K562 (cell line): ENCODE measurements around the gene VPS4B. TPM values are rescaled to one million over a fixed set of nuclear protein-coding genes. Genes with fewer than 3 reads are reported as not detected.

ENCODE experiments used
- ATAC-seq: fragments of 200-7000 bp; cut with Tn5 transposase; 3 replicates; pipeline ENCODE4 v1.9.1; 2020; ENCODE audit warnings: moderate library complexity
- BruUV-seq: library from RNA; stranded (reverse); fragments of 400-500 nt; replicated peaks from 2 replicates; lab custom pipeline; 2021; lab: Mats Ljungman, UMichigan
- CTCF ChIA-PET: fragments of 300-600 bp; formaldehyde crosslinking; extraction: SDS; loops from one replicate; lab custom pipeline; 2021; ENCODE audit warnings: low intra/inter-chr PET ratio; lab: Yijun Ruan, JAX
- POLR2A ChIA-PET: fragments of 300-600, 350-650 bp; sonication (Branson Sonifier 250); formaldehyde crosslinking; extraction: SDS; loops from one replicate; lab custom pipeline; 2021; ENCODE audit warnings: antibody characterized with exemption, inconsistent platforms; lab: Yijun Ruan, JAX
- DNase-seq, 4 experiments: peaks; one replicate each; pipeline versions ENCODE4 v3.0.0 to v3.0.0-alpha.2; 2011 to 2018; ENCODE audit warnings: low spot score in 3 of 4, mixed read lengths in 3 of 4; ENCODE audit errors: extremely low read depth in 1 of 4
- FAIRE-seq: peaks from 2 replicates; lab custom pipeline; 2011; peaks lifted over from hg19 to GRCh38; lab: Jason Lieb, UNC
- H2AFZ ChIP-seq: 2 replicates; pipeline ENCODE4 v1.6.0; 2011; ENCODE audit warnings: low read depth, low read length, control low read depth, inconsistent platforms
- H3K27ac ChIP-seq: fragments of 200-600 bp; 3 replicates; pipeline ENCODE4 v1.8.0; 2011; ENCODE audit warnings: low read depth, mild to moderate bottlenecking, control low read depth, inconsistent platforms, low read length, moderate library complexity, mixed read lengths; ENCODE audit errors: extremely low read depth
- H3K27me3 ChIP-seq, 2 experiments: fragments of 300-600 bp in 1 of 2; 2 replicates in 1 of 2; 3 replicates in 1 of 2; pipeline versions ENCODE4 v1.6.0 to v1.8.0; 2011; ENCODE audit warnings: inconsistent platforms in 2 of 2, low read length in 2 of 2, mild to moderate bottlenecking in 1 of 2, mixed read lengths in 1 of 2, moderate library complexity in 1 of 2; ENCODE audit not compliant: control insufficient read depth in 2 of 2, insufficient read depth in 2 of 2
- H3K36me3 ChIP-seq: fragments of 300-600 bp; 3 replicates; pipeline ENCODE4 v1.8.0; 2011; ENCODE audit warnings: mild to moderate bottlenecking, low read length, inconsistent platforms; ENCODE audit not compliant: control insufficient read depth, insufficient read depth
- H3K4me1 ChIP-seq, 2 experiments: fragments of 200-600 bp in 1 of 2; replicated peaks in 1 of 2; 2 replicates in 1 of 2; 3 replicates in 1 of 2; pipeline versions ENCODE4 v1.5.1 to v1.8.0; 2011; ENCODE audit warnings: inconsistent platforms in 2 of 2, low read length in 2 of 2, mild to moderate bottlenecking in 1 of 2, mixed read lengths in 1 of 2, moderate library complexity in 1 of 2; ENCODE audit not compliant: control insufficient read depth in 2 of 2, insufficient read depth in 2 of 2
- H3K4me2 ChIP-seq: 2 replicates; pipeline ENCODE4 v1.6.1; 2011; ENCODE audit warnings: low read length, control low read depth, inconsistent platforms, mixed read lengths; ENCODE audit not compliant: insufficient read depth
- H3K4me3 ChIP-seq: fragments of 200-600 bp; sonication (generic), shearing (Covaris generic); 2 replicates; pipeline ENCODE4 v1.5.1; 2016; ENCODE audit warnings: control low read depth, inconsistent platforms
- H3K79me2 ChIP-seq: fragments of 200-600 bp; 3 replicates; pipeline ENCODE4 v1.8.0; 2011; ENCODE audit warnings: low read length, inconsistent platforms; ENCODE audit not compliant: control insufficient read depth, insufficient read depth
- H3K9ac ChIP-seq, 2 experiments: 2 replicates each; pipeline versions ENCODE4 v1.6.0 to v1.6.1; 2011; ENCODE audit warnings: low read depth in 2 of 2, low read length in 2 of 2, control low read depth in 1 of 2, inconsistent platforms in 1 of 2, mild to moderate bottlenecking in 1 of 2, mixed read lengths in 1 of 2; ENCODE audit not compliant: insufficient read depth in 1 of 2
- H3K9me1 ChIP-seq: one replicate; pipeline ENCODE4 v1.6.0; 2011; ENCODE audit warnings: inconsistent platforms, mild to moderate bottlenecking, low read length, moderate library complexity; ENCODE audit not compliant: control insufficient read depth, insufficient read depth
- H3K9me3 ChIP-seq: replicated peaks from 2 replicates; pipeline ENCODE4 v1.5.1; 2011; ENCODE audit warnings: low read depth, low read length, inconsistent platforms; ENCODE audit not compliant: control insufficient read depth, insufficient read depth
- H4K20me1 ChIP-seq: replicated peaks from 2 replicates; pipeline ENCODE4 v1.6.1; 2011; ENCODE audit warnings: low read length, inconsistent platforms, mixed read lengths; ENCODE audit not compliant: control insufficient read depth, insufficient read depth
- ERF ChIP-seq: fragments of 450-650 bp; formaldehyde crosslinking; IDR thresholded peaks from 2 replicates; pipeline ENCODE4 v1.4.0; 2020; ENCODE audit warnings: mild to moderate bottlenecking, mixed read lengths
- HLTF ChIP-seq: fragments of 450-650 bp; IDR thresholded peaks from 2 replicates; pipeline ENCODE4 v1.6.1; 2016
- MAZ ChIP-seq, 2 experiments: fragments of 450-650 bp in 1 of 2; sonication (generic) in 1 of 2; formaldehyde crosslinking; IDR thresholded peaks in 1 of 2; conservative IDR thresholded peaks in 1 of 2; 2 replicates each; pipeline versions ENCODE4 v1.4.0 to v1.5.0; 2020; ENCODE audit warnings: mild to moderate bottlenecking in 1 of 2, missing genetic modification reagents in 1 of 2
- MIER1 ChIP-seq: fragments of 450-650 bp; IDR thresholded peaks from 2 replicates; pipeline ENCODE4 v1.6.1; 2016; ENCODE audit warnings: antibody characterized with exemption, mild to moderate bottlenecking, low read depth
- NR4A1 ChIP-seq, 2 experiments: fragments of 250-450 bp in 1 of 2; fragments of 450-650 bp in 1 of 2; sonication (Bioruptor Pico) in 1 of 2; IDR thresholded peaks; 2 replicates each; pipeline versions ENCODE4 v1.4.0 to v1.6.1; 2016 to 2020; ENCODE audit warnings: mild to moderate bottlenecking in 2 of 2, missing compliant biosample characterization in 1 of 2, missing genetic modification characterization in 1 of 2, moderate library complexity in 1 of 2
- NUFIP1 ChIP-seq: fragments of 450-650 bp; IDR thresholded peaks from 2 replicates; pipeline ENCODE4 v1.6.1; 2018; ENCODE audit not compliant: partially characterized antibody
- PCBP1 ChIP-seq: fragments of 200-400 bp; formaldehyde crosslinking; IDR thresholded peaks from 2 replicates; pipeline ENCODE4 v1.6.1; 2018; ENCODE audit warnings: mild to moderate bottlenecking, low read depth, low read length; ENCODE audit not compliant: poor library complexity, severe bottlenecking
- RBFOX2 ChIP-seq: fragments of 200-400 bp; formaldehyde crosslinking; IDR thresholded peaks from 2 replicates; pipeline ENCODE4 v1.6.1; 2017; ENCODE audit warnings: low read depth, mild to moderate bottlenecking, low read length, moderate library complexity
- RBM15 ChIP-seq: fragments of 200-400 bp; formaldehyde crosslinking; IDR thresholded peaks from 2 replicates; pipeline ENCODE4 v1.6.1; 2018; ENCODE audit warnings: mild to moderate bottlenecking, low read length, moderate library complexity; ENCODE audit not compliant: insufficient read depth
- SAFB2 ChIP-seq: fragments of 200-400 bp; formaldehyde crosslinking; IDR thresholded peaks from 2 replicates; pipeline ENCODE4 v1.6.1; 2018; ENCODE audit warnings: borderline replicate concordance, low read length, low read depth, moderate library complexity; ENCODE audit not compliant: severe bottlenecking
- ZNF318 ChIP-seq, 2 experiments: fragments of 450-650 bp; IDR thresholded peaks; 2 replicates each; pipeline ENCODE4 v1.6.1; 2016; ENCODE audit warnings: mild to moderate bottlenecking in 2 of 2, borderline replicate concordance in 1 of 2, low read depth in 1 of 2, moderate library complexity in 1 of 2
- ZNF507 ChIP-seq: conservative IDR thresholded peaks from 2 replicates; pipeline ENCODE4 v1.6.1; 2017; ENCODE audit warnings: missing genetic modification characterization, missing compliant biosample characterization
- WGBS: fragments of 100-300 bp; shearing (Covaris generic); methylation state at CpG from one replicate; pipeline ENCODE4 v1.1.6; 2016; ENCODE audit warnings: low coverage, mixed read lengths; ENCODE audit not compliant: insufficient coverage; ENCODE audit errors: missing lambda C conversion rate; 5-methylcytosine and 5-hydroxymethylcytosine counted together
- in situ Hi-C: fragments of 300-500 bp; cut with MboI; formaldehyde crosslinking; loops from 4 replicates; pipeline ENCODE4 v1.15.0; 2018; ENCODE audit warnings: inconsistent platforms, mixed read lengths
- intact Hi-C: fragments of 100-400 bp; cut with micrococcal nuclease; formaldehyde crosslinking; loops from 2 replicates; pipeline ENCODE4 v1.14.2; 2022
- polyA plus RNA-seq, 8 experiments: library from polyadenylated mRNA; depleted of rRNA in 4 of 8; stranded (reverse) in 5 of 8; unstranded in 3 of 8; fragments of >200 nt; fragmentation: Nextera tagmentation in 2 of 8; fragmentation: Illumina TruSeq in 1 of 8; extraction: Ambion mirVana in 2 of 8; extraction: Trizol in 1 of 8; gene quantifications; 2 replicates each; pipeline versions ENCODE4 v1.2.1 to v1.2.3, GENCODE V29; 2011 to 2014; ENCODE audit warnings: inconsistent platforms in 1 of 8, missing spikeins in 1 of 8
- total RNA-seq, 7 experiments: library from RNA; depleted of rRNA in 6 of 7; stranded (reverse); fragments of >200 nt in 6 of 7; fragmentation: Illumina TruSeq in 2 of 7; extraction: Trizol in 2 of 7; gene quantifications; 2 replicates each; pipeline versions ENCODE4 v1.2.1 to v1.2.3, GENCODE V29; 2011 to 2021; ENCODE audit warnings: low replicate concordance in 1 of 7
- TF ChIP-seq, protein P1 (sequence below): fragments of 450-650 bp; conservative IDR thresholded peaks from 2 replicates; pipeline ENCODE4 v1.6.1; 2016; ENCODE audit warnings: missing genetic modification characterization, low read depth, mild to moderate bottlenecking, control low read depth, missing compliant biosample characterization

VPS4B gene
- total and polyA plus RNA-seq, 9 of the 15 experiments (the other 6 are each of a cell fraction or from before 2014, with no cell fraction given): 7.3 to 16.4 (median 10.4) TPM

- WGBS: 27% methylated on average over 1 of the region's 2 CpGs
- no peak overlapping the region for H3K4me2 ChIP-seq
- H3K9ac ChIP-seq: no peak overlapping the region
- no peak overlapping the region for H3K4me3 ChIP-seq
- ATAC-seq: no peak
- DNase-seq: no peak
- H3K9me1 ChIP-seq: no peaks in the 10 kb centered on the region
- FAIRE-seq: no peak
- no TSS peak for BruUV-seq
- H3K36me3 ChIP-seq: peaks cover 46% of the 10 kb centered on the region; the same call in 2 of the 3 replicates
- in situ Hi-C loops (loop anchor here (10.0 kb wide), 1 partner anchor 90 kb away; no protein-coding TSS in a partner anchor), intact Hi-C loops (loop anchor here (5.0 to 10.0 kb wide), 2 partner anchors 162 to 500 kb away; no protein-coding TSS in a partner anchor)
- ChIA-PET CTCF (no interaction called here), POLR2A (no interaction called here)
- H3K79me2 ChIP-seq: no peaks in the 10 kb centered on the region
- H3K9me3 ChIP-seq: no peaks in the 10 kb centered on the region
- no peaks in the 10 kb centered on the region for H4K20me1 ChIP-seq
- no peak overlapping the region for H3K27ac ChIP-seq
- H3K27me3 ChIP-seq: no peaks in the 10 kb centered on the region
- no peaks in the 10 kb centered on the region for H3K4me1 ChIP-seq
- H2AFZ ChIP-seq: no peak overlapping the region
- TF ChIP-seq ERF (CRISPR knock-in tag) (no peak), RBM15 (no peak), MIER1 (no peak), SAFB2 (no peak), ZNF318 (IDR thresholded peaks at IDR 0.05; ENCODE audit: borderline replicate concordance in 1 of 2, low read depth in 1 of 2) (no peak), PCBP1 (no peak), RBFOX2 (no peak), HLTF (no peak), NUFIP1 (no peak), NR4A1 (CRISPR knock-in tag; IDR thresholded peaks at IDR 0.05) (no peak), NR4A1 (tag; IDR thresholded peaks at IDR 0.05) (no peak), ZNF507 (no peak), MAZ (CRISPR knock-in tag; conservative IDR thresholded peaks at IDR 0.05 in 1 of 2, IDR thresholded peaks at IDR 0.05 in 1 of 2) (no peak)
- TF ChIP-seq, protein P1, sequence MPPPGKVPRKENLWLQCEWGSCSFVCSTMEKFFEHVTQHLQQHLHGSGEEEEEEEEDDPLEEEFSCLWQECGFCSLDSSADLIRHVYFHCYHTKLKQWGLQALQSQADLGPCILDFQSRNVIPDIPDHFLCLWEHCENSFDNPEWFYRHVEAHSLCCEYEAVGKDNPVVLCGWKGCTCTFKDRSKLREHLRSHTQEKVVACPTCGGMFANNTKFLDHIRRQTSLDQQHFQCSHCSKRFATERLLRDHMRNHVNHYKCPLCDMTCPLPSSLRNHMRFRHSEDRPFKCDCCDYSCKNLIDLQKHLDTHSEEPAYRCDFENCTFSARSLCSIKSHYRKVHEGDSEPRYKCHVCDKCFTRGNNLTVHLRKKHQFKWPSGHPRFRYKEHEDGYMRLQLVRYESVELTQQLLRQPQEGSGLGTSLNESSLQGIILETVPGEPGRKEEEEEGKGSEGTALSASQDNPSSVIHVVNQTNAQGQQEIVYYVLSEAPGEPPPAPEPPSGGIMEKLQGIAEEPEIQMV: no peak
Observed at GRCh38 chr18:63344918-63345317, 77.4 kb downstream of the VPS4B start.
